Gastrocnemius medialis (tissue), 4 donors: Measurements from ENCODE around the gene PYGB.

ENCODE experiments used
- CTCF ChIP-seq, 5 experiments: fragments of 450-650 bp in 3 of 5; fragments of 200-600 bp in 2 of 5; sonication (generic) in 2 of 5; IDR thresholded peaks in 4 of 5; conservative IDR thresholded peaks in 1 of 5; 1 replicate in 4 of 5; 2 replicates in 1 of 5; pipeline ENCODE4 v1.5.1; 2016 to 2019; ENCODE audit warnings: antibody characterized with exemption in 5 of 5, mild to moderate bottlenecking in 3 of 5, moderate library complexity in 3 of 5
- POLR2A ChIP-seq, 2 donors: fragments of 450-650 bp; IDR thresholded peaks; one replicate each; pipeline ENCODE4 v1.6.1; 2017; ENCODE audit warnings: antibody characterized with exemption in 2 of 2, mild to moderate bottlenecking in 2 of 2, moderate library complexity in 2 of 2

DNA sequence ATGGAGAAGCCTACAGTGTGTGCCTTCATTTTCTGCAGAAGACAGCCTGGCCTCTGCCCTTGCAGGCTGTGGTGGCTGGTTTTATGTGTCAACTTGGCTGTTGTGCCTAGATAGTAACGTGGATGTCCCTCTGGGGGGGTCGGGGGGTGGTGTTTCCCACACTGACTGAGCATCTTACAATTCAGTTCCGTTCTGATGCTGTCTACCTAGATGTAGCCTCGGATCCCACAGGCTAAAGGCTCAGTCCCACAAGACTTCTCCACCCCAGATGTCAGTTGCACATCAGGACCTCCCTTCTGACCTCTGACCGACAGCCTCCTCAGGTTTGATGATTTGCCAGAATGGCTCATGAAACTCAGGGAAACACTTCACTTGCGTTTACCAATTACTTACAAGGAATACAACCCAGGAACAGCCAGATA is 4.4 kb downstream of the PYGB start:
- TF ChIP-seq CTCF (IDR thresholded peaks at IDR 0.05 in 4 of 5, conservative IDR thresholded peaks at IDR 0.05 in 1 of 5) = no peak
- TF ChIP-seq POLR2A (IDR thresholded peaks at IDR 0.05) = no peak
